OCI-LY7 (cell line): ENCODE results near the gene PCDHGB5. TPM values are rescaled to one million over a fixed set of nuclear protein-coding genes. Genes with fewer than 3 reads are reported as not detected.

Source experiments
- BruUV-seq: library from RNA; stranded (reverse); fragments of 400-500 nt; replicated peaks from 2 replicates; lab custom pipeline; 2021; lab: Mats Ljungman, UMichigan
- CTCF ChIA-PET: fragments of 300-600 bp; sonication (Branson Sonifier 250); formaldehyde crosslinking; loops from one replicate; lab custom pipeline; 2022; ENCODE audit warnings: antibody characterized with exemption; ENCODE audit not compliant: unreplicated experiment; lab: Charles Lee
- POLR2A ChIA-PET: fragments of 300-600 bp; sonication (Branson Sonifier 250); formaldehyde crosslinking; loops from one replicate; lab custom pipeline; 2022; ENCODE audit warnings: antibody characterized with exemption; lab: Charles Lee
- DNase-seq: peaks from one replicate; pipeline ENCODE4 v3.0.0-alpha.2; 2015; ENCODE audit warnings: low spot score
- H2AFZ ChIP-seq: fragments of 200-600 bp; sonication (generic), shearing (Covaris generic); 2 replicates; pipeline ENCODE4 v1.6.1; 2014; ENCODE audit warnings: mild to moderate bottlenecking, antibody characterized with exemption, low read length, moderate library complexity
- H3K27ac ChIP-seq: fragments of 200-600 bp; sonication (generic); 2 replicates; pipeline ENCODE4 v1.5.1; 2014; ENCODE audit warnings: mixed run types, low read depth, mild to moderate bottlenecking, moderate library complexity, low read length, inconsistent platforms; ENCODE audit not compliant: poor library complexity, severe bottlenecking
- H3K36me3 ChIP-seq: fragments of 200-600 bp; sonication (generic); 2 replicates; pipeline ENCODE4 v1.6.1; 2014; ENCODE audit warnings: mild to moderate bottlenecking, antibody characterized with exemption, low read length, moderate library complexity, mixed read lengths; ENCODE audit not compliant: insufficient read depth
- H3K4me1 ChIP-seq: fragments of 200-600 bp; sonication (generic); 2 replicates; pipeline ENCODE4 v1.5.1; 2014; ENCODE audit warnings: mild to moderate bottlenecking, low read length; ENCODE audit not compliant: insufficient read depth, poor library complexity, severe bottlenecking
- H3K4me2 ChIP-seq: fragments of 200-600 bp; sonication (generic); 2 replicates; pipeline ENCODE4 v1.6.1; 2014; ENCODE audit warnings: mild to moderate bottlenecking, low read length
- H3K4me3 ChIP-seq: fragments of 200-600 bp; sonication (generic); 2 replicates; pipeline ENCODE4 v1.5.1; 2014; ENCODE audit warnings: mild to moderate bottlenecking, low read depth, low read length; ENCODE audit not compliant: poor library complexity, severe bottlenecking
- H3K79me2 ChIP-seq: fragments of 200-600 bp; sonication (generic); 2 replicates; pipeline ENCODE4 v1.6.1; 2016; ENCODE audit warnings: low read depth, mild to moderate bottlenecking, low read length, moderate library complexity, mixed read lengths; ENCODE audit not compliant: insufficient read depth
- H3K9me2 ChIP-seq: fragments of 200-600 bp; sonication (generic); 2 replicates; pipeline ENCODE4 v1.6.1; 2016; ENCODE audit warnings: mild to moderate bottlenecking, low read length, mixed read lengths; ENCODE audit not compliant: insufficient read depth
- H3K9me3 ChIP-seq: fragments of 200-600 bp; sonication (generic); 2 replicates; pipeline ENCODE4 v1.6.1; 2014; ENCODE audit warnings: mild to moderate bottlenecking, mixed run types, low read length, mixed read lengths
- H4K20me1 ChIP-seq: fragments of 200-600 bp; sonication (generic); 2 replicates; pipeline ENCODE4 v1.6.1; 2014; ENCODE audit warnings: mild to moderate bottlenecking, antibody characterized with exemption, low read length, moderate library complexity, mixed read lengths; ENCODE audit not compliant: insufficient read depth
- CTCF ChIP-seq: fragments of 200-600 bp; sonication (generic); conservative IDR thresholded peaks from 2 replicates; pipeline ENCODE4 v1.5.1; 2014; ENCODE audit warnings: mild to moderate bottlenecking, antibody characterized with exemption, low read length, moderate library complexity, mixed read lengths
- EZH2phosphoT487 ChIP-seq: fragments of 200-600 bp; sonication (generic); IDR thresholded peaks from 2 replicates; pipeline ENCODE4 v1.6.1; 2018; ENCODE audit warnings: low read depth, borderline replicate concordance, mild to moderate bottlenecking, mixed run types, antibody characterized with exemption, low read length, moderate library complexity, mixed read lengths
- intact Hi-C: fragments of 100-400 bp; cut with micrococcal nuclease; formaldehyde crosslinking; loops from one replicate; pipeline ENCODE4 v1.10.0; 2022; ENCODE audit not compliant: unreplicated experiment
- total RNA-seq, 2 experiments: library from RNA; depleted of rRNA in 1 of 2; stranded (reverse); fragments of >200 nt in 1 of 2; shearing (Covaris generic) in 1 of 2; gene quantifications; 2 replicates each; pipeline ENCODE4 v1.2.3, GENCODE V29; 2014 to 2022

PCDHGB5 gene
- total RNA-seq, 2 experiments from 2014 or later = 5.1 to 8.6 TPM

DNA sequence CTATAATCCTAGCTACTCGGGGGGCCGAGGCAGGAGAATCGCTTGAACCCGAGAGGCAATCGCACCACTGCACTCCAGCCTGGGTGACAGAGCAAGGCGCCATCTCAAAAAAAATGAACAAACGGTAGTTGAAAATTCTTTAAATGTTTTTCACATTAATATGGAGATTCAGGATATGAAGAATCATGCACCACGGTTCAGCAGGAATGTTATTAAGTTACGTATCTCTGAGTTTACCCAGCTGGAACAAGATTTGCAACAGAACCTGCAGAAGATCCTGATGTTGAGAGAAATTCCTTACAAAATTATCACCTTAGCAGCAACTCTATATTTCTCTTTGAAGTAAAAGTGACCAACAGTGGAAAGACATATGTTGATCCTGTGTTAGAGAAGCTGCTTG, 42.6 kb downstream of the PCDHGB5 start:
- H2AFZ ChIP-seq = no peak overlapping the region
- no peak for TF ChIP-seq CTCF
- no peak for TF ChIP-seq EZH2phosphoT487
- intact Hi-C loops = no loop called here
- no peaks in the 10 kb centered on the region for H3K9me2 ChIP-seq
- H3K79me2 ChIP-seq = no peaks in the 10 kb centered on the region
- no peak for DNase-seq
- H3K27ac ChIP-seq = no peak overlapping the region
- peaks cover 14% of the 10 kb centered on the region for H3K4me1 ChIP-seq
- no TSS peak for BruUV-seq
- POLR2A ChIA-PET = no interaction called here
- CTCF ChIA-PET = no interaction called here
- no peaks in the 10 kb centered on the region for H3K9me3 ChIP-seq
- H3K4me2 ChIP-seq = no peak overlapping the region
- no peak overlapping the region for H3K4me3 ChIP-seq
- no peaks in the 10 kb centered on the region for H4K20me1 ChIP-seq
- H3K36me3 ChIP-seq = no peaks in the 10 kb centered on the region

DNA sequence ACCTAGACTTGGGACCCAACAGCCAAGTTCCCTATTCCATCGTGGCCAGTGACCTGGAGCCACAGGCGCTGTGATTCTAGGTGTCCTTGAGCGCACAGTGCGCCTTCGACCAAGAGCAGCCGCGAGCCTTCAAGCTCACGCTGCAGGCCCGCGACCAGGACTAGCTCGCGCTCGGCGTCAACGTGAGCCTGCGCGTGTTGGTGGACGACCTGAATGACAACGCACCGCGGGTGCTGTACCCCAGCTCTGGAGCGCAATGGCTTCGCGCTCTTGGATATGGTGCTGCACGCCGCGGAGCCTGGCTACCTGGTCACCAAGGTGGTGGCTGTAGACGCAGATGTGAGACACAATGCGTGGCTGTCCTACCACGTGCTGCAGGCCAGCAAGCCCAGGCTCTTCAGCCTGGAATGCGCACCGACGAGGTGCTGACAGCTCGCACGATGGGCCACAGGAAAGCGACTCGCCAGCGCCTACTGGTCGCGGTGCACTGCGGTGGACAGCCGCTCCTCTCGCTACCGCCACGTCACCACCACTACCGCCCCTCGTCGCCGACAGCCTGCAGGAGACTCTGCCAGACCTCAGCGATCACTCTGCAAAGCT, 43.9 kb downstream of the PCDHGB5 start:
- no peak for TF ChIP-seq EZH2phosphoT487
- TF ChIP-seq CTCF = no peak
- Histone ChIP-seq H3K4me2 (no peak overlapping the region), H3K4me3 (no peak overlapping the region), H3K9me3 (no peaks in the 10 kb centered on the region), H3K36me3 (no peaks in the 10 kb centered on the region), H3K27ac (no peak overlapping the region), H3K4me1 (peaks cover 14% of the 10 kb centered on the region), H4K20me1 (no peaks in the 10 kb centered on the region), H3K9me2 (no peaks in the 10 kb centered on the region), H2AFZ (no peak overlapping the region), H3K79me2 (no peaks in the 10 kb centered on the region)
- POLR2A ChIA-PET = interaction anchor here (0.5 kb wide), 1 partner anchor 92 kb away, joined by 3 read pairs; no protein-coding TSS in a partner anchor
- intact Hi-C loops = no loop called here
- no TSS peak for BruUV-seq
- DNase-seq = no peak
- CTCF ChIA-PET = no interaction called here

Other genes starting within 250 kb of the PCDHGB5 start
Only the 30 nearest of the 37 such genes appear.
- 0.06 TPM in 1 of 2 replicates, not detected in the other for gene PCDHB9, start 210.8 kb upstream of the PCDHGB5 start, total RNA-seq (2014; rRNA removed; shearing (Covaris generic))
- 0.33 TPM in 1 of 2 replicates, not detected in the other for gene PCDHB9, start 210.8 kb upstream of the PCDHGB5 start, total RNA-seq (2022)
- gene PCDHB10, start 205.6 kb upstream of the PCDHGB5 start, total RNA-seq (2014; rRNA removed; shearing (Covaris generic)) = 0.08 TPM in 1 of 2 replicates, not detected in the other
- gene PCDHB10, start 205.6 kb upstream of the PCDHGB5 start, total RNA-seq (2022) = not detected in 2 replicates
- not detected in 2 replicates for gene PCDHB11, start 198.3 kb upstream of the PCDHGB5 start, total RNA-seq (2014; rRNA removed; shearing (Covaris generic))
- gene PCDHB11, start 198.3 kb upstream of the PCDHGB5 start, total RNA-seq (2022) = not detected in 2 replicates
- not detected in 2 replicates for gene PCDHB12, start 189.2 kb upstream of the PCDHGB5 start, total RNA-seq (2014; rRNA removed; shearing (Covaris generic))
- not detected in 2 replicates for gene PCDHB12, start 189.2 kb upstream of the PCDHGB5 start, total RNA-seq (2022)
- gene PCDHB13, start 184.0 kb upstream of the PCDHGB5 start, total RNA-seq (2014; rRNA removed; shearing (Covaris generic)) = 0.22 TPM in 1 of 2 replicates, not detected in the other
- not detected in 2 replicates for gene PCDHB13, start 184.0 kb upstream of the PCDHGB5 start, total RNA-seq (2022)
- gene PCDHB14, start 174.6 kb upstream of the PCDHGB5 start, total RNA-seq (2014; rRNA removed; shearing (Covaris generic)) = 0.22 TPM in 1 of 2 replicates, not detected in the other
- gene PCDHB14, start 174.6 kb upstream of the PCDHGB5 start, total RNA-seq (2022) = not detected in 2 replicates
- not detected in 2 replicates for gene PCDHB15, start 152.6 kb upstream of the PCDHGB5 start, total RNA-seq (2014; rRNA removed; shearing (Covaris generic))
- gene PCDHB15, start 152.6 kb upstream of the PCDHGB5 start, total RNA-seq (2022) = not detected in 2 replicates
- 0.16 and 0.95 TPM in 2 replicates for gene SLC25A2, start 93.9 kb upstream of the PCDHGB5 start, total RNA-seq (2014; rRNA removed; shearing (Covaris generic))
- 0.70 and 1.6 TPM in 2 replicates for gene SLC25A2, start 93.9 kb upstream of the PCDHGB5 start, total RNA-seq (2022)
- gene TAF7, start 77.2 kb upstream of the PCDHGB5 start, total RNA-seq (2014; rRNA removed; shearing (Covaris generic)) = 115 and 126 TPM in 2 replicates
- gene TAF7, start 77.2 kb upstream of the PCDHGB5 start, total RNA-seq (2022) = 103 and 113 TPM in 2 replicates
- 1.3 and 1.8 TPM in 2 replicates for gene PCDHGA1, start 67.4 kb upstream of the PCDHGB5 start, total RNA-seq (2014; rRNA removed; shearing (Covaris generic))
- gene PCDHGA1, start 67.4 kb upstream of the PCDHGB5 start, total RNA-seq (2022) = 1.7 and 1.9 TPM in 2 replicates
- gene PCDHGA2, start 59.2 kb upstream of the PCDHGB5 start, total RNA-seq (2014; rRNA removed; shearing (Covaris generic)) = 0.19 and 0.51 TPM in 2 replicates
- gene PCDHGA2, start 59.2 kb upstream of the PCDHGB5 start, total RNA-seq (2022) = 0.74 and 1.1 TPM in 2 replicates
- 0.21 and 0.25 TPM in 2 replicates for gene PCDHGA3, start 54.1 kb upstream of the PCDHGB5 start, total RNA-seq (2014; rRNA removed; shearing (Covaris generic))
- gene PCDHGA3, start 54.1 kb upstream of the PCDHGB5 start, total RNA-seq (2022) = 0.36 and 0.65 TPM in 2 replicates
- gene PCDHGB1, start 47.8 kb upstream of the PCDHGB5 start, total RNA-seq (2014; rRNA removed; shearing (Covaris generic)) = 2.8 and 4.1 TPM in 2 replicates
- gene PCDHGB1, start 47.8 kb upstream of the PCDHGB5 start, total RNA-seq (2022) = 2.8 and 3.0 TPM in 2 replicates
- gene PCDHGA4, start 42.9 kb upstream of the PCDHGB5 start, total RNA-seq (2014; rRNA removed; shearing (Covaris generic)) = 1.9 and 3.5 TPM in 2 replicates
- 1.8 and 1.9 TPM in 2 replicates for gene PCDHGA4, start 42.9 kb upstream of the PCDHGB5 start, total RNA-seq (2022)
- gene PCDHGB2, start 38.0 kb upstream of the PCDHGB5 start, total RNA-seq (2014; rRNA removed; shearing (Covaris generic)) = 8.3 and 9.3 TPM in 2 replicates
- 9.2 and 10.9 TPM in 2 replicates for gene PCDHGB2, start 38.0 kb upstream of the PCDHGB5 start, total RNA-seq (2022)
- 5.2 and 6.1 TPM in 2 replicates for gene PCDHGA5, start 33.8 kb upstream of the PCDHGB5 start, total RNA-seq (2014; rRNA removed; shearing (Covaris generic))
- 4.6 and 4.9 TPM in 2 replicates for gene PCDHGA5, start 33.8 kb upstream of the PCDHGB5 start, total RNA-seq (2022)
- 3.5 and 5.8 TPM in 2 replicates for gene PCDHGB3, start 27.7 kb upstream of the PCDHGB5 start, total RNA-seq (2014; rRNA removed; shearing (Covaris generic))
- gene PCDHGB3, start 27.7 kb upstream of the PCDHGB5 start, total RNA-seq (2022) = 6.1 and 6.3 TPM in 2 replicates
- 6.3 and 7.2 TPM in 2 replicates for gene PCDHGA6, start 24.1 kb upstream of the PCDHGB5 start, total RNA-seq (2014; rRNA removed; shearing (Covaris generic))
- gene PCDHGA6, start 24.1 kb upstream of the PCDHGB5 start, total RNA-seq (2022) = 5.5 and 6.2 TPM in 2 replicates
- 4.7 and 6.4 TPM in 2 replicates for gene PCDHGA7, start 15.2 kb upstream of the PCDHGB5 start, total RNA-seq (2014; rRNA removed; shearing (Covaris generic))
- gene PCDHGA7, start 15.2 kb upstream of the PCDHGB5 start, total RNA-seq (2022) = 5.6 TPM in 2 replicates
- gene PCDHGB4, start 10.2 kb upstream of the PCDHGB5 start, total RNA-seq (2014; rRNA removed; shearing (Covaris generic)) = 8.7 and 9.3 TPM in 2 replicates
- 6.5 and 6.9 TPM in 2 replicates for gene PCDHGB4, start 10.2 kb upstream of the PCDHGB5 start, total RNA-seq (2022)
- 5.0 and 5.3 TPM in 2 replicates for gene PCDHGA8, start 5.3 kb upstream of the PCDHGB5 start, total RNA-seq (2014; rRNA removed; shearing (Covaris generic))
- 3.8 and 4.7 TPM in 2 replicates for gene PCDHGA8, start 5.3 kb upstream of the PCDHGB5 start, total RNA-seq (2022)
- gene PCDHGA9, start 4.8 kb downstream of the PCDHGB5 start, total RNA-seq (2014; rRNA removed; shearing (Covaris generic)) = 3.7 and 5.9 TPM in 2 replicates
- gene PCDHGA9, start 4.8 kb downstream of the PCDHGB5 start, total RNA-seq (2022) = 5.2 and 5.7 TPM in 2 replicates
- 3.2 and 4.7 TPM in 2 replicates for gene PCDHGB6, start 10.1 kb downstream of the PCDHGB5 start, total RNA-seq (2014; rRNA removed; shearing (Covaris generic))
- gene PCDHGB6, start 10.1 kb downstream of the PCDHGB5 start, total RNA-seq (2022) = 4.1 and 4.5 TPM in 2 replicates
- 2.7 and 4.9 TPM in 2 replicates for gene PCDHGA10, start 15.0 kb downstream of the PCDHGB5 start, total RNA-seq (2014; rRNA removed; shearing (Covaris generic))
- gene PCDHGA10, start 15.0 kb downstream of the PCDHGB5 start, total RNA-seq (2022) = 3.4 and 3.9 TPM in 2 replicates
- gene PCDHGB7, start 19.7 kb downstream of the PCDHGB5 start, total RNA-seq (2014; rRNA removed; shearing (Covaris generic)) = 3.3 and 3.9 TPM in 2 replicates
- 4.5 and 5.4 TPM in 2 replicates for gene PCDHGB7, start 19.7 kb downstream of the PCDHGB5 start, total RNA-seq (2022)
- 4.8 and 6.8 TPM in 2 replicates for gene PCDHGA11, start 23.1 kb downstream of the PCDHGB5 start, total RNA-seq (2014; rRNA removed; shearing (Covaris generic))
- gene PCDHGA11, start 23.1 kb downstream of the PCDHGB5 start, total RNA-seq (2022) = 3.4 and 4.1 TPM in 2 replicates
- 2.6 and 3.9 TPM in 2 replicates for gene PCDHGA12, start 32.6 kb downstream of the PCDHGB5 start, total RNA-seq (2014; rRNA removed; shearing (Covaris generic))
- gene PCDHGA12, start 32.6 kb downstream of the PCDHGB5 start, total RNA-seq (2022) = 3.0 and 3.4 TPM in 2 replicates
- 20.4 and 27.2 TPM in 2 replicates for gene PCDHGC3, start 78.0 kb downstream of the PCDHGB5 start, total RNA-seq (2014; rRNA removed; shearing (Covaris generic))
- gene PCDHGC3, start 78.0 kb downstream of the PCDHGB5 start, total RNA-seq (2022) = 59.7 and 60.0 TPM in 2 replicates
- gene PCDHGC4, start 87.1 kb downstream of the PCDHGB5 start, total RNA-seq (2014; rRNA removed; shearing (Covaris generic)) = 6.3 and 8.4 TPM in 2 replicates
- 6.4 and 7.0 TPM in 2 replicates for gene PCDHGC4, start 87.1 kb downstream of the PCDHGB5 start, total RNA-seq (2022)
- gene PCDHGC5, start 91.1 kb downstream of the PCDHGB5 start, total RNA-seq (2014; rRNA removed; shearing (Covaris generic)) = 3.0 and 4.4 TPM in 2 replicates
- 5.0 and 5.4 TPM in 2 replicates for gene PCDHGC5, start 91.1 kb downstream of the PCDHGB5 start, total RNA-seq (2022)